ENCODE data around the gene INAFM2.

Gene INAFM2

GRCh38 chr15:40323239-40323952 is at the start of gene INAFM2:
TSS of gene INAFM2 (plus strand) at chr15:40323692. CDS start at chr15:40324056, 364 bp downstream.
- peak; percentile 96 for DNase-seq

GRCh38 chr15:40274350-40275274 is 48.9 kb upstream of the INAFM2 start:
- peak; percentile 96 for DNase-seq

GRCh38 chr15:40275523-40275922 is 48.0 kb upstream of the INAFM2 start:
- no peak for DNase-seq

GRCh38 chr15:40275954-40276353 is 47.5 kb upstream of the INAFM2 start:
- DNase-seq, result no peak

- no peak for DNase-seq
Observed at GRCh38 chr15:40276927-40277326, 46.6 kb upstream of the INAFM2 start.

GRCh38 chr15:40277471-40277870 is 46.0 kb upstream of the INAFM2 start:
- DNase-seq, result no peak

- no peak for DNase-seq
Observed at GRCh38 chr15:40278026-40278425, 45.5 kb upstream of the INAFM2 start.

- peak; percentile 90 for DNase-seq
Observed at GRCh38 chr15:40279437-40280141, 43.9 kb upstream of the INAFM2 start.

GRCh38 chr15:40280260-40281056 is 43.0 kb upstream of the INAFM2 start:
- no peak for DNase-seq

GRCh38 chr15:40281057-40281800 is 42.3 kb upstream of the INAFM2 start:
- no peak for DNase-seq

GRCh38 chr15:40281801-40282146 is 41.7 kb upstream of the INAFM2 start:
- DNase-seq, result no peak

GRCh38 chr15:40282147-40282868 is 41.2 kb upstream of the INAFM2 start:
- peak; percentile 80 for DNase-seq

GRCh38 chr15:40282869-40283614 is 40.5 kb upstream of the INAFM2 start, which contains the start of gene ANKRD63:
TSS of gene ANKRD63 (minus strand) at chr15:40283064. CDS start at chr15:40282586, 478 bp downstream.
- peak; percentile 78 for DNase-seq

GRCh38 chr15:40283615-40284300 is 39.7 kb upstream of the INAFM2 start:
- DNase-seq, result no peak

GRCh38 chr15:40285151-40285550 is 38.3 kb upstream of the INAFM2 start:
- DNase-seq, result no peak

- DNase-seq, result no peak
Observed at GRCh38 chr15:40285554-40286011, 37.9 kb upstream of the INAFM2 start.

GRCh38 chr15:40286061-40286532 is 37.4 kb upstream of the INAFM2 start:
- DNase-seq, result no peak

- DNase-seq, result no peak
Observed at GRCh38 chr15:40286794-40287193, 36.7 kb upstream of the INAFM2 start.

GRCh38 chr15:40287505-40287904 is 36.0 kb upstream of the INAFM2 start:
- no peak for DNase-seq

All from activated effector memory CD4-positive, alpha-beta T cell treated with anti-CD3 and anti-CD28 coated beads, Interleukin-2, amount 50 U/mL, for 16 hours (primary cell).